PC-9 (cell line): ENCODE results near the gene KREMEN1. TPM values are rescaled to one million over a fixed set of nuclear protein-coding genes. Genes with fewer than 3 reads are reported as not detected.

Experiments used
- BruUV-seq: library from RNA; stranded (reverse); fragments of 400-500 nt; replicated peaks from 2 replicates; lab custom pipeline; 2021; lab: Mats Ljungman, UMichigan
- CTCF ChIA-PET: fragments of 300-600 bp; sonication (Branson Sonifier 250); formaldehyde crosslinking; loops from one replicate; lab custom pipeline; 2022; ENCODE audit warnings: antibody characterized with exemption; lab: Charles Lee
- POLR2A ChIA-PET: fragments of 300-600 bp; sonication (Branson Sonifier 250); formaldehyde crosslinking; loops from one replicate; lab custom pipeline; 2022; ENCODE audit warnings: antibody characterized with exemption; ENCODE audit not compliant: unreplicated experiment; lab: Charles Lee
- DNase-seq, 2 experiments: peaks; one replicate each; pipeline versions ENCODE4 v3.0.0 to v3.0.0-alpha.2; 2015 to 2022; ENCODE audit warnings: mixed read lengths in 1 of 2
- H2AFZ ChIP-seq: fragments of 200-600 bp; sonication (generic); 2 replicates; pipeline ENCODE4 v1.8.1; 2017; ENCODE audit warnings: antibody characterized with exemption
- H3F3A ChIP-seq: fragments of 200-600 bp; sonication (generic); 2 replicates; pipeline ENCODE4 v1.8.1; 2017; ENCODE audit warnings: antibody characterized with exemption, mild to moderate bottlenecking, low read depth; ENCODE audit not compliant: insufficient read depth
- H3K27ac ChIP-seq: fragments of 200-600 bp; sonication (generic); 2 replicates; pipeline ENCODE4 v1.6.1; 2016; ENCODE audit warnings: mixed run types
- H3K27me3 ChIP-seq: fragments of 200-600 bp; sonication (generic); 2 replicates; pipeline ENCODE4 v1.6.1; 2016; ENCODE audit warnings: low read depth, mixed run types; ENCODE audit not compliant: insufficient read depth
- H3K36me3 ChIP-seq: fragments of 200-600 bp; sonication (generic); 2 replicates; pipeline ENCODE4 v1.6.1; 2016; ENCODE audit warnings: low read depth, mixed run types
- H3K4me1 ChIP-seq: fragments of 200-600 bp; sonication (generic); replicated peaks from 2 replicates; pipeline ENCODE4 v1.6.1; 2016; ENCODE audit warnings: mixed run types; ENCODE audit not compliant: insufficient read depth
- H3K4me2 ChIP-seq: fragments of 200-600 bp; sonication (generic); 2 replicates; pipeline ENCODE4 v1.6.1; 2017; ENCODE audit warnings: mixed run types
- H3K4me3 ChIP-seq: fragments of 200-600 bp; sonication (generic); 2 replicates; pipeline ENCODE4 v1.6.1; 2016; ENCODE audit warnings: mixed run types
- H3K79me2 ChIP-seq: fragments of 200-600 bp; sonication (generic); 2 replicates; pipeline ENCODE4 v1.6.1; 2017; ENCODE audit warnings: low read depth, mixed run types
- H3K9me2 ChIP-seq: fragments of 200-600 bp; sonication (generic); 2 replicates; pipeline ENCODE4 v1.8.1; 2017; ENCODE audit warnings: mild to moderate bottlenecking; ENCODE audit not compliant: insufficient read depth
- H3K9me3 ChIP-seq: fragments of 200-600 bp; sonication (generic); 2 replicates; pipeline ENCODE4 v1.8.1; 2016; ENCODE audit warnings: low read depth; ENCODE audit not compliant: insufficient read depth
- H4K20me1 ChIP-seq: fragments of 200-600 bp; sonication (generic); 2 replicates; pipeline ENCODE4 v1.8.1; 2017; ENCODE audit not compliant: insufficient read depth
- CTCF ChIP-seq: fragments of 200-600 bp; sonication (generic); conservative IDR thresholded peaks from 2 replicates; pipeline ENCODE4 v1.6.1; 2017; ENCODE audit warnings: mixed run types, antibody characterized with exemption, mild to moderate bottlenecking, moderate library complexity
- EZH2 ChIP-seq: fragments of 200-600 bp; sonication (generic); IDR thresholded peaks from 2 replicates; pipeline ENCODE4 v1.8.0; 2017; ENCODE audit warnings: antibody characterized with exemption, low read depth
- intact Hi-C: fragments of 100-400 bp; cut with micrococcal nuclease; formaldehyde crosslinking; loops from one replicate; pipeline ENCODE4 v1.10.0; 2022; ENCODE audit not compliant: unreplicated experiment
- total RNA-seq: library from RNA; stranded (reverse); gene quantifications from 2 replicates; pipeline ENCODE4 v1.2.3, GENCODE V29; 2021

Gene KREMEN1
- total RNA-seq, 1 experiment from 2014 or later, result 6.1 TPM

- Histone ChIP-seq H3K4me1 (no peaks in the 10 kb centered on the region), H3K79me2 (no peaks in the 10 kb centered on the region), H4K20me1 (no peaks in the 10 kb centered on the region), H2AFZ (no peak overlapping the region), H3K9me3 (no peaks in the 10 kb centered on the region), H3K27me3 (peaks cover 3% of the 10 kb centered on the region; the same call in 1 of the 2 replicates), H3F3A (no peaks in the 10 kb centered on the region), H3K36me3 (no peaks in the 10 kb centered on the region), H3K4me2 (no peak overlapping the region), H3K27ac (no peak overlapping the region), H3K4me3 (no peak overlapping the region), H3K9me2 (no peaks in the 10 kb centered on the region)
- intact Hi-C loops, result no loop called here
- TF ChIP-seq EZH2 (no peak), CTCF (no peak)
- CTCF ChIA-PET, result no interaction called here
- no TSS peak for BruUV-seq
- POLR2A ChIA-PET, result no interaction called here
- no peak for DNase-seq
Measured at GRCh38 chr22:29165321-29166060, 92.7 kb downstream of the KREMEN1 start.

GRCh38 chr22:29166180-29166579, 93.3 kb downstream of the KREMEN1 start:
- Histone ChIP-seq H2AFZ (no peak overlapping the region), H3K4me3 (no peak overlapping the region), H3F3A (no peaks in the 10 kb centered on the region), H3K4me1 (no peaks in the 10 kb centered on the region), H3K4me2 (no peak overlapping the region), H3K9me2 (no peaks in the 10 kb centered on the region), H3K27ac (no peak overlapping the region), H4K20me1 (no peaks in the 10 kb centered on the region), H3K9me3 (no peaks in the 10 kb centered on the region), H3K36me3 (no peaks in the 10 kb centered on the region), H3K27me3 (peaks cover 7% of the 10 kb centered on the region; the same call in 1 of the 2 replicates), H3K79me2 (no peaks in the 10 kb centered on the region)
- POLR2A ChIA-PET, result no interaction called here
- no peak for DNase-seq
- intact Hi-C loops, result no loop called here
- TF ChIP-seq CTCF (no peak), EZH2 (no peak)
- no TSS peak for BruUV-seq
- CTCF ChIA-PET, result no interaction called here

GRCh38 chr22:29167032-29167911, 94.4 kb downstream of the KREMEN1 start:
- H3K9me3 ChIP-seq, result no peaks in the 10 kb centered on the region
- no peak overlapping the region for H2AFZ ChIP-seq
- H3K4me1 ChIP-seq, result no peaks in the 10 kb centered on the region
- H3K27ac ChIP-seq, result no peak overlapping the region
- no peaks in the 10 kb centered on the region for H3K79me2 ChIP-seq
- no peak overlapping the region for H3K4me2 ChIP-seq
- ChIA-PET POLR2A (no interaction called here), CTCF (no interaction called here)
- no peak overlapping the region for H3K4me3 ChIP-seq
- no peaks in the 10 kb centered on the region for H3K36me3 ChIP-seq
- H4K20me1 ChIP-seq, result no peaks in the 10 kb centered on the region
- no peak for DNase-seq
- no peak for TF ChIP-seq CTCF
- TF ChIP-seq EZH2, result no peak
- H3K9me2 ChIP-seq, result no peaks in the 10 kb centered on the region
- BruUV-seq, result no TSS peak
- no peaks in the 10 kb centered on the region for H3F3A ChIP-seq
- H3K27me3 ChIP-seq, result peaks cover 14% of the 10 kb centered on the region
- intact Hi-C loops, result no loop called here
